GM12873 (cell line): ENCODE results near the gene ZFYVE26.

Source experiments
- TF ChIP-seq, protein P1 (sequence below): IDR thresholded peaks from 2 replicates; pipeline ENCODE4 v1.5.1; 2012; ENCODE audit warnings: low read depth, mild to moderate bottlenecking, moderate library complexity, low read length, control low read depth; ENCODE audit not compliant: insufficient read depth; ENCODE audit errors: missing control alignments

Gene ZFYVE26

GRCh38 chr14:67744046-67744445, 72.3 kb downstream of the ZFYVE26 start:
- TF ChIP-seq, protein P1, sequence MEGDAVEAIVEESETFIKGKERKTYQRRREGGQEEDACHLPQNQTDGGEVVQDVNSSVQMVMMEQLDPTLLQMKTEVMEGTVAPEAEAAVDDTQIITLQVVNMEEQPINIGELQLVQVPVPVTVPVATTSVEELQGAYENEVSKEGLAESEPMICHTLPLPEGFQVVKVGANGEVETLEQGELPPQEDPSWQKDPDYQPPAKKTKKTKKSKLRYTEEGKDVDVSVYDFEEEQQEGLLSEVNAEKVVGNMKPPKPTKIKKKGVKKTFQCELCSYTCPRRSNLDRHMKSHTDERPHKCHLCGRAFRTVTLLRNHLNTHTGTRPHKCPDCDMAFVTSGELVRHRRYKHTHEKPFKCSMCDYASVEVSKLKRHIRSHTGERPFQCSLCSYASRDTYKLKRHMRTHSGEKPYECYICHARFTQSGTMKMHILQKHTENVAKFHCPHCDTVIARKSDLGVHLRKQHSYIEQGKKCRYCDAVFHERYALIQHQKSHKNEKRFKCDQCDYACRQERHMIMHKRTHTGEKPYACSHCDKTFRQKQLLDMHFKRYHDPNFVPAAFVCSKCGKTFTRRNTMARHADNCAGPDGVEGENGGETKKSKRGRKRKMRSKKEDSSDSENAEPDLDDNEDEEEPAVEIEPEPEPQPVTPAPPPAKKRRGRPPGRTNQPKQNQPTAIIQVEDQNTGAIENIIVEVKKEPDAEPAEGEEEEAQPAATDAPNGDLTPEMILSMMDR, result no peak

GRCh38 chr14:67738740-67739504, 77.5 kb downstream of the ZFYVE26 start:
- TF ChIP-seq, protein P1, result no peak

DNA sequence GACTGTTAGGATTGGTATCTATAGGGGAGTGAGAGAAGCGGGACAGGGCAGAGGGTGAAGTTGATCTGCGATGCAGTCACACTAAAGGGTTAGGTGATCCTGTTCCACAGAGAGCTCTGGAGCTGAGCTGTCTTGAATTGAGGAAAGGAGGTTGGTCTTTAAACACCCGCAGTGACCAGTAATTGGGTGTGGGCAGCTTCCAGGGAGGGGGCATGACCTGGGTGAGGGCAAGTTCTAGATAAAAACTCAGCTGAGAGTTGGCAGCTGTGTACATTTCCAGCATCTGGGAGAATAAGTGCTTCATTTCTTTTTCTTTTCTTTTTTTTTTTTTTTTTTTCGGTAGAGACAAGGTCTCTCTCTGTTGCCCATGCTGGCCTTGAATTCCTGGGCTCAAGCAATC, 79.6 kb downstream of the ZFYVE26 start:
- TF ChIP-seq, protein P1, result no peak

DNA sequence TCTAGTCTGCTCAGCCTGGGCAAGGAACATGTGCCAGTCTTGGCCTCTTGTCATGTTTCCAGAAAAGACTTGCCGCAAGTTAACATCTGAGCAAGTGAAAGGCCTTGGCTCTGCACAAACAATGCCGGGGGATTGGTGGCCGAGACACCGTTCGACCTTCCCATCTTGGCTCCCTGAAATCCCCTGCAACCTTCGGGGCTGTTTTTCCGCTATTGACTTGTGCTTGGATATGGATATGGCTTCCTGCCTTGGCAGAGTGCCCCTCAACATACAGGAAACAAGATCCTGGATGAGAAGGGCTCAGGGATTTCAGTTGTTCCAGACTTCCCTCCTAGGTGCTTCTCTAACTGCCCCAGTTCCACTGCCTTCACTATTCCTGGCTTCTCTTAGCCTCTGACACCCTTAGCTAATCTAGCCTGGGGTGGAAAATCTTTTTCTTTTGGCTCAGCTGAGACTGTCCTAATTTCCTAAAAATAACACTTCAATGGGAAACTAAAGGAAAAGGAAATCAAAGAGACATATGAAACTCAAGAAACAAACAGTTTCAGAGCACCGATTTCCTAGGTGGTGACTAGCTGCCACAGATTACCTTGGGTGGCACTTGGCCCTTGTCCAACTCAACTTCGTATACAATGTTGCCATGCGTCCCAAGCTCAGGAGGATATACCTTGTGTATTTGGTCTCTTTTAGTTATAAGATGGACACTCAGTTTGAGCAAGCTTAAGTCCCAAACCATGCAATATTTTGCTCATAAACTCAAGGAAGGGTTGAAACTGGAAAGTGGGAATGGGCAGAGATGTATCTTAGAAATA, 80.8 kb downstream of the ZFYVE26 start:
- TF ChIP-seq, protein P1, result no peak

DNA sequence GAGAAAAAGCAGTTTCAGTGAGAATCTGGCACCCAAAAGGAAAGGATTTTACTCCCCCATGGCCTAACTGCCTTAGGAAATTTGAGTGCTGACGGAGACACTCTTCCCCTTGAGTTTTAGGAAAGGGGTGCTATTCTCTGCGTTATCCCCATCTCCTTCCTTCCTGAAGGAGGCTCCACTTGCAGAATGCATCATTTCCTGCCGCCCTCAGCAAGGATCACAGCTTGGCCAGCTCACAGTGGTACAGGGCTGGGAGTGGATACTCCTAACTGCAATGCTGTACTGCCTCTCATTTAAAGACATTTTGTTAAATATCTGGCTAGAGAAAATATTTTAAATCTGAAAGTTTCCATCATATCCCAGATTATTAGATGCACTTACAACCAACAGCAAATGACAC, 81.7 kb downstream of the ZFYVE26 start:
- TF ChIP-seq, protein P1, result no peak

DNA sequence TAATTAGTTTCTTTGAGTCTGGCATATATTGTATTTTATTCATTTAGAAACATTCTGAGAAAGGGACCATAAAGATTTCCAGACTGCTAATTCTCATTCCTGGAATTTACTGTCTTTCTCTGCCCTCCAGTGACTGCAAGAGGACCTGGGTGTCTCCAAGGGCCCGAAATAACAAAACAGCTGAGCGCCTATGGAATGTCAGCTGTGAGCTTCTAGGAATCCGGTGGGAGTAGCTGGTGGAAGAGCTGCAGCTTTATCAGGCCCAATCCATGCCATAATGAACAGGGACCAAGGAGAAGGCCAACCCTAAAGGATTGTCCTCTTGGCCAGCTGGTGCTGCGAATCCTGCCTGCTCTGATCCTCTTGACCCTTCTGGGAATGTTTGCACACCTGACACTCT, 82.8 kb downstream of the ZFYVE26 start:
- TF ChIP-seq, protein P1, result no peak
